GM21447 (cell line): ENCODE measurements around the gene RHOA.
"Not testable (repeated sequence)": the region's sequence is repeated elsewhere in the genome, so short reads cannot be mapped to it uniquely, and the experiment has no call there.

Experiments
- ATAC-seq: cut with Tn5 transposase; IDR thresholded peaks from one replicate; pipeline ENCODE4 v1.9.1; 2021; ENCODE audit not compliant: unreplicated experiment

The RHOA gene

GRCh38 chr3:49412632-49413337, 1.0 kb upstream of the RHOA start:
- ATAC-seq, result no peak

- peak; percentile 11 for ATAC-seq
These were observed 225 bp downstream of the RHOA start for GRCh38 chr3:49411535-49411967.

GRCh38 chr3:49410846-49411534, 786 bp downstream of the RHOA start:
- ATAC-seq, result no peak

GRCh38 chr3:49410066-49410845, 1.5 kb downstream of the RHOA start:
- no peak for ATAC-seq

GRCh38 chr3:49406571-49407565, 4.9 kb downstream of the RHOA start:
- ATAC-seq, result no peak

GRCh38 chr3:49405570-49405969, 6.2 kb downstream of the RHOA start:
- not testable (repeated sequence) for ATAC-seq

GRCh38 chr3:49403891-49404290, 7.9 kb downstream of the RHOA start:
- no peak for ATAC-seq

GRCh38 chr3:49401766-49402165, 10.0 kb downstream of the RHOA start:
- no peak for ATAC-seq

GRCh38 chr3:49399461-49399860, 12.3 kb downstream of the RHOA start:
- ATAC-seq, result no peak

GRCh38 chr3:49397470-49397869, 14.3 kb downstream of the RHOA start:
- no peak for ATAC-seq

- not testable (repeated sequence) for ATAC-seq
These were observed 20.5 kb downstream of the RHOA start for GRCh38 chr3:49391310-49391709.

- ATAC-seq, result no peak
These were observed 22.5 kb downstream of the RHOA start for GRCh38 chr3:49389297-49389696.

- ATAC-seq, result no peak
These were observed 23.4 kb downstream of the RHOA start for GRCh38 chr3:49388289-49388820.

- ATAC-seq, result no peak
These were observed 24.1 kb downstream of the RHOA start for GRCh38 chr3:49387721-49388120.

- no peak for ATAC-seq
These were observed 25.6 kb downstream of the RHOA start for GRCh38 chr3:49386056-49386756.

GRCh38 chr3:49385617-49386016, 26.2 kb downstream of the RHOA start:
- no peak for ATAC-seq

GRCh38 chr3:49383387-49383786, 28.4 kb downstream of the RHOA start:
- ATAC-seq, result no peak

GRCh38 chr3:49378249-49378895, 33.4 kb downstream of the RHOA start:
- no peak for ATAC-seq

GRCh38 chr3:49377483-49377882, 34.3 kb downstream of the RHOA start:
- no peak for ATAC-seq
